NB4 (cell line): Measurements from ENCODE around the gene BDKRB2.

ENCODE experiments used
- DNase-seq: peaks from one replicate; pipeline ENCODE4 v3.0.0; 2010; ENCODE audit warnings: low read depth
- H3K4me3 ChIP-seq: one replicate; pipeline ENCODE4 v1.5.1; 2011; ENCODE audit warnings: mild to moderate bottlenecking, low read depth, low read length, moderate library complexity
- CTCF ChIP-seq: IDR thresholded peaks from one replicate; pipeline ENCODE4 v1.5.1; 2012; ENCODE audit warnings: low read depth, low read length
- MAX ChIP-seq: IDR thresholded peaks from 2 replicates; pipeline ENCODE4 v1.6.1; 2011; ENCODE audit warnings: low read depth, low read length
- MYC ChIP-seq: IDR thresholded peaks from 2 replicates; pipeline ENCODE4 v1.6.1; 2011; ENCODE audit warnings: low read depth, low read length
- POLR2A ChIP-seq: IDR thresholded peaks from 2 replicates; pipeline ENCODE4 v1.6.1; 2011; ENCODE audit warnings: mild to moderate bottlenecking; ENCODE audit not compliant: insufficient read length; ENCODE audit errors: extremely low read depth

Gene BDKRB2

GRCh38 chr14:96160913-96161310, 43.7 kb upstream of the BDKRB2 start:
- TF ChIP-seq MYC = no peak
- no peak for TF ChIP-seq POLR2A
- TF ChIP-seq CTCF = no peak
- no peak for TF ChIP-seq MAX
- no peak for DNase-seq
- H3K4me3 ChIP-seq = no peak overlapping the region

GRCh38 chr14:96161636-96162035, 43.0 kb upstream of the BDKRB2 start:
- DNase-seq = no peak
- TF ChIP-seq MAX = no peak
- TF ChIP-seq POLR2A = no peak
- no peak for TF ChIP-seq CTCF
- no peak for TF ChIP-seq MYC
- no peak overlapping the region for H3K4me3 ChIP-seq

GRCh38 chr14:96162265-96162664, 42.4 kb upstream of the BDKRB2 start:
- DNase-seq = no peak
- TF ChIP-seq MYC (no peak), POLR2A (no peak), MAX (no peak)
- H3K4me3 ChIP-seq = no peak overlapping the region

- TF ChIP-seq POLR2A = no peak
- TF ChIP-seq MAX = no peak
- TF ChIP-seq CTCF = no peak
- TF ChIP-seq MYC = no peak
- no peak for DNase-seq
- H3K4me3 ChIP-seq = no peak overlapping the region
Observed at GRCh38 chr14:96162741-96163140, 41.9 kb upstream of the BDKRB2 start.

- DNase-seq = no peak
- TF ChIP-seq MYC (no peak), CTCF (no peak), POLR2A (no peak)
Observed at GRCh38 chr14:96164861-96165490, 39.7 kb upstream of the BDKRB2 start.

GRCh38 chr14:96165493-96166436, 38.9 kb upstream of the BDKRB2 start:
- DNase-seq = no peak
- H3K4me3 ChIP-seq = no peak overlapping the region
- TF ChIP-seq MAX = 0 out of 2 replicates have a peak, but pooled peaks have one; percentile 6
- TF ChIP-seq CTCF = no peak

More at GRCh38 chr14:96164861-96165490, 39.7 kb upstream of the BDKRB2 start:
- H3K4me3 ChIP-seq = no peak overlapping the region
